Fibroblast of lung (primary cell): ENCODE results near the gene SLX4. TPM values are rescaled to one million over a fixed set of nuclear protein-coding genes. Genes with fewer than 3 reads are reported as not detected.

ENCODE experiments used
- DNase-seq, 2 donors: peaks; one replicate each; pipeline versions ENCODE4 v3.0.0 to v3.0.0-alpha.2; 2010; ENCODE audit warnings: low read depth in 2 of 2
- H2AFZ ChIP-seq: 2 replicates; pipeline ENCODE4 v1.5.1; 2012; ENCODE audit warnings: low read length, control low read depth, inconsistent platforms
- H3K27ac ChIP-seq: 2 replicates; pipeline ENCODE4 v1.5.1; 2011; ENCODE audit warnings: low read length, control low read depth; ENCODE audit not compliant: insufficient read depth
- H3K27me3 ChIP-seq: 2 replicates; pipeline ENCODE4 v1.5.1; 2011; ENCODE audit warnings: mild to moderate bottlenecking, low read length; ENCODE audit not compliant: control insufficient read depth, insufficient read depth
- H3K36me3 ChIP-seq: 2 replicates; pipeline ENCODE4 v1.5.1; 2011; ENCODE audit warnings: low read length; ENCODE audit not compliant: control insufficient read depth, insufficient read depth
- H3K4me1 ChIP-seq: 2 replicates; pipeline ENCODE4 v1.5.1; 2011; ENCODE audit warnings: low read length; ENCODE audit not compliant: control insufficient read depth, insufficient read depth; ENCODE audit errors: extremely low read depth
- H3K4me2 ChIP-seq: 2 replicates; pipeline ENCODE4 v1.5.1; 2011; ENCODE audit warnings: low read length, control low read depth; ENCODE audit not compliant: insufficient read depth; ENCODE audit errors: extremely low read depth
- H3K4me3 ChIP-seq, 4 experiments: fragments of 200-600 bp in 1 of 4; sonication (generic) in 1 of 4; replicated peaks in 1 of 4; 2 replicates each; pipeline ENCODE4 v1.5.1; 2011 to 2016; ENCODE audit warnings: low read length in 4 of 4, low read depth in 3 of 4, mild to moderate bottlenecking in 3 of 4, control low read depth in 2 of 4, inconsistent platforms in 1 of 4, mixed read lengths in 1 of 4; ENCODE audit not compliant: insufficient read depth in 1 of 4; ENCODE audit errors: control extremely low read depth in 1 of 4
- H3K79me2 ChIP-seq: 2 replicates; pipeline ENCODE4 v1.5.1; 2012; ENCODE audit warnings: mild to moderate bottlenecking, low read length, inconsistent platforms; ENCODE audit not compliant: control insufficient read depth, insufficient read depth
- H3K9ac ChIP-seq: 2 replicates; pipeline ENCODE4 v1.5.1; 2011; ENCODE audit warnings: mild to moderate bottlenecking, low read length, control low read depth; ENCODE audit not compliant: insufficient read depth
- H3K9me3 ChIP-seq: 2 replicates; pipeline ENCODE4 v1.5.1; 2012; ENCODE audit warnings: low read depth, low read length; ENCODE audit not compliant: control insufficient read depth, insufficient read depth
- H4K20me1 ChIP-seq: 2 replicates; pipeline ENCODE4 v1.5.1; 2011; ENCODE audit warnings: low read length; ENCODE audit not compliant: control insufficient read depth, insufficient read depth; ENCODE audit errors: extremely low read depth
- CTCF ChIP-seq, 2 donors: IDR thresholded peaks in 1 of 2; conservative IDR thresholded peaks in 1 of 2; 1 replicate in 1 of 2; 2 replicates in 1 of 2; pipeline ENCODE4 v1.5.1; 2011 to 2012; ENCODE audit warnings: low read length in 2 of 2, control low read depth in 1 of 2, inconsistent platforms in 1 of 2, low read depth in 1 of 2, mild to moderate bottlenecking in 1 of 2
- EZH2 ChIP-seq: IDR thresholded peaks from 2 replicates; pipeline ENCODE4 v1.5.1; 2012; ENCODE audit warnings: low read length, control low read depth, mild to moderate bottlenecking; ENCODE audit errors: missing control alignments
- polyA plus RNA-seq, 2 donors: library from polyadenylated mRNA; depleted of rRNA in 1 of 2; stranded (reverse) in 1 of 2; unstranded in 1 of 2; fragments of >200 nt; gene quantifications; 2 replicates each; pipeline ENCODE4 v1.2.1, GENCODE V29; 2011 to 2012; ENCODE audit warnings: missing spikeins in 1 of 2
- total RNA-seq: library from RNA; depleted of rRNA; stranded (reverse); fragments of >200 nt; gene quantifications from 2 replicates; pipeline ENCODE4 v1.2.1, GENCODE V29; 2014

The SLX4 gene
- total and polyA plus RNA-seq, 2 donors (not counting 1 experiment from before 2014, with no cell fraction given): 0.81 to 4.0 TPM

DNA sequence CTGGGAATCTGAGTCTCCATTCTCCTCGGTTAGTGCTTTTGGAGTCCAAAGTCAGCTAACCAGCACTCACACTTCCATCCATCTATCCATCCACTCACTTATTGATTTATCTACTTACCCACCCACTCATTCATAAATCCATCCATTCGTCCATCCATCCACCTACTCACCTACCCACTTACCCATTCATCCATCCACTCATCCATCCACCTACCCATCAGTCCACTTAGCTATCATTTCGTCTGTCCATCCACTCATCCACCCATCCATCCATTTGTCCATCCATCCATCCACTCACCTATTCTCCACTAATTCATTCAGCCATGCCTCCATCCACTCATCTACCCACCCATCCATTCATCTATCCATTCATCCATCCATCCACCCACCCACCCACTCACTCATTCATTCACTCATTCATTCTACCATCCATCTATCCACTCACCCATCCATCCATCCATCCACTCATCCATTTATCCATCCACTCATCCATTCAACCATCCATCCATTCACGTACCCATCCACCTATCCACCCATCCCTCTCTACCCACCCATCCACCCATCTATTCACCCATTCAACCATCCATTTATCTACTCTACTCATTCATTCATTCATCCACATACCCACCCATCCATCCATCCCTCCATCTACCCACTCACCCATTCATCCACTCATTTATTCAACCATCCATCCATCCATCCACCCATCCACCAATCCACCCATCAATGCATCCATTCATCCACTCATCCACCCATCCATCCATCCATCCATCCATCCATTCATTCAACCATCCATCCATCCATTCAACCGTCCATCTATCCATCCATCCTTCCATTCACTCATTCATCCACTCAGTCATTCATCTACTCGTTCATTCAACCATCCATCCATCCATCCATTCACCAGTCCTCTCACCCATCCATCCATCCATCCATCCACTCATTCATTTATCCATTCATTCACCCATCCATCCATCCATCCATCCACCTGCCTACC is 60.3 kb downstream of the SLX4 start:
- no peaks in the 10 kb centered on the region for H4K20me1 ChIP-seq
- TF ChIP-seq CTCF (conservative IDR thresholded peaks at IDR 0.05 in 1 of 2, IDR thresholded peaks at IDR 0.05 in 1 of 2; ENCODE audit: low read depth in 1 of 2, low read length in 2 of 2): no peak
- TF ChIP-seq EZH2: no peak
- no peak overlapping the region for H3K27ac ChIP-seq
- no peaks in the 10 kb centered on the region for H3K27me3 ChIP-seq
- no peak for DNase-seq
- no peaks in the 10 kb centered on the region for H3K4me1 ChIP-seq
- H3K79me2 ChIP-seq: no peaks in the 10 kb centered on the region
- H3K4me3 ChIP-seq: no peak overlapping the region
- H3K9me3 ChIP-seq: no peaks in the 10 kb centered on the region
- H2AFZ ChIP-seq: no peak overlapping the region
- no peak overlapping the region for H3K4me2 ChIP-seq
- H3K9ac ChIP-seq: no peak overlapping the region
- no peaks in the 10 kb centered on the region for H3K36me3 ChIP-seq

- Histone ChIP-seq H3K27ac (no peak overlapping the region), H3K9ac (no peak overlapping the region), H4K20me1 (no peaks in the 10 kb centered on the region), H3K4me3 (no peak overlapping the region), H2AFZ (no peak overlapping the region), H3K79me2 (no peaks in the 10 kb centered on the region), H3K4me1 (no peaks in the 10 kb centered on the region), H3K9me3 (no peaks in the 10 kb centered on the region), H3K27me3 (no peaks in the 10 kb centered on the region), H3K4me2 (no peak overlapping the region), H3K36me3 (no peaks in the 10 kb centered on the region)
- no peak for DNase-seq
- no peak for TF ChIP-seq EZH2
- no peak for TF ChIP-seq CTCF (conservative IDR thresholded peaks at IDR 0.05 in 1 of 2, IDR thresholded peaks at IDR 0.05 in 1 of 2; ENCODE audit: low read depth in 1 of 2, low read length in 2 of 2)
Observed at GRCh38 chr16:3549906-3550305, 61.5 kb downstream of the SLX4 start.

DNA sequence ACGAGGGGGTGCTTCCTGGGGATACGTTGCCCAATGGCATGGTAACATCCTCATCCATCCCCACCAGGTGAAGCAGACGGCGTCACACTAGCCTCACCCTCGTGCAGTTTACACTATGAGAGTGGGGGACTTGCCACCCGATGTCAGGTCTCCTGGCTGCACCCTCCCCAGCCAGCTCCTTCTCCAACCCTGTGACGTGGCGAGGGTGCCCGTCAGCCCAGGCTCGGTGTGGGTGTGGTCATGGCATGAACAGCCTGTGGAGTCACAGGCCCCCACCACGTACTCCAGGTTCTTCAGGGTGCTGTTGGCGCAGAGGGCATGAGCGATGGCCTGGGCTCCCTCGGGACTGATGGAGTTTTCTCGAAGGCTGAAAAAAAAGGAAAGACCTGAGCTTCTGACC is 62.5 kb downstream of the SLX4 start:
- Histone ChIP-seq H3K9ac (no peak overlapping the region), H3K27me3 (no peaks in the 10 kb centered on the region), H4K20me1 (no peaks in the 10 kb centered on the region), H2AFZ (no peak overlapping the region), H3K4me1 (no peaks in the 10 kb centered on the region), H3K36me3 (no peaks in the 10 kb centered on the region), H3K27ac (no peak overlapping the region), H3K4me2 (no peak overlapping the region), H3K79me2 (no peaks in the 10 kb centered on the region), H3K9me3 (no peaks in the 10 kb centered on the region), H3K4me3 (no peak overlapping the region)
- DNase-seq: no peak
- TF ChIP-seq CTCF (conservative IDR thresholded peaks at IDR 0.05 in 1 of 2, IDR thresholded peaks at IDR 0.05 in 1 of 2; ENCODE audit: low read depth in 1 of 2, low read length in 2 of 2): no peak
- no peak for TF ChIP-seq EZH2
